Measurements from ENCODE around the gene CTDSP2.
"Not testable (repeated sequence)": the region's sequence is repeated elsewhere in the genome, so short reads cannot be mapped to it uniquely, and the experiment has no call there.

CTDSP2 gene

DNA sequence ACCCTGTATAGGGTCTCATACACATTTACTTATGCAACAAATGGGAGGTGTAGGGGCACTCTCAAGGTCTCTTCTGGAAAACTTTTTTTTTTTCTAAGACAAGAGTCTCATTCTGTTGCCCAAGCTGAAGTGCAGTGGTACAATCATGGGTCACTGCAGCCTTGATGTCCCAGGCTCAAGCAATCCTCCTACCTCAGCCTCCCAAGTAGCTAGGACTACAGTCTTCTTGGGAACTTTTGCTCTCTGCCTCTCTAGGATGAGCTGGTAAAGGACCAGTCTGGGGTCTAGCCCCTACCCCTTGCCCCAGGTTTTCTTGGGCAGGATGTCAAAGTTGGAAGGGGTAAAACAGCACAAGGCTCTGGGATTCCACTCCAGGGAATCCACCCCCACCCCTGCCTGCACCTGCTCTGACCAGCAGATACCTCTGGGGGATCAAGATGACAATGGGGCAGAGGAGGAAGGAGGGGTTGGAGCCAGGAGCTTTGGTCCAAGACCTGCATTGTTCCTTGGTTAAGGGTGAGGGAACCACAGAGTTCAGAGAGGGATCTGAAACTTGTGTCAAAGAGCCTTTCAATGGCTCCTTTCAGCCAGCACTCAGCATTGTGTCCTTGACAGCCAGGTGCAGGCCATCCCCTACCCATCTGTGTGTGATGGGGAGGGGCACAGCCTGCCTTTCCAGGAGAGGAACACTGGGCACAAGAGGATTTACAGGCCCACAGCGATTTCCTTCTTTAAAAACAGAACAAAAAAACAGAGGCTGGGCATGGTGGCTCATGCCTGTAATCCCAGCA is 12.2 kb downstream of the CTDSP2 start:
- DNase-seq (ENCODE audit: low spot score), result no peak

DNA sequence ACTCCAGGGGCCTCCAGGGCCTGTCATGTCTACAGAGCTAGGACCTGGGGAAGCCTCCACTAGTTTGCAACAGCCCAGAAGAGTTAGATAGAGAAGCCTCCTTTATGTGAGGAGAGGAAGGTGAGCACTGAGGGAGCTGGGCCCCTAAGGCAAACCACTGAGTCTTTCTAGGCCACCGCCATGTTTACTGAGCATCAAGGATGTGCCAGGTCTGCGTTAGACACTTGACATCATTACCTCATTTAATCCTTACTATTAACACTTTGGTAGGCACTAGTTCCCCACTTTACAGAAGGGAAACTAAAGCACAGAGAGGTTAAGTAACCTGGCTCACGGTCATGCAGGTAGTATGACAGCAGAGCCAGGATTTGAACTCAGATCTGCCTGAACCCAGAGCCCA is 12.9 kb downstream of the CTDSP2 start:
- DNase-seq (ENCODE audit: low spot score), result no peak

DNA sequence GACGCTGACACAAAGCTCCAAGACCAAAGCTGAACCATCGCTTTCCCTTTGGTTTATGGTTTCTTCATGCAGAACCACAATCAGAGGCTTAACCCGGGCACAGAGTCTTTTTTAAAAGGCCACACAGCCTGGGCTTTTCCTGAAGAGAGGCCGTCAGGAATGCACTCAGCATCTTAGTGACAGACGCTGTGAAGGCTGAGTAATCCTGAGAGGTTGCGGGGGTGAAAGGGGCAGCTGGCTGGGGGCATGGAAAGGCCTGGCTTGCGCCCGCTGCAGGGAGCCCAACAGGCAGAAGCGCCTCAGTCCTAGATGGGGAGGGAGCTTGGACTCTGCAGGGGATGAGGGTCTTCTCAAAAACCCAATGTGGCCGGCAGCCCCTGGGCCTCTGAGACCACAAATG is 13.6 kb downstream of the CTDSP2 start:
- no peak for DNase-seq (ENCODE audit: low spot score)

DNA sequence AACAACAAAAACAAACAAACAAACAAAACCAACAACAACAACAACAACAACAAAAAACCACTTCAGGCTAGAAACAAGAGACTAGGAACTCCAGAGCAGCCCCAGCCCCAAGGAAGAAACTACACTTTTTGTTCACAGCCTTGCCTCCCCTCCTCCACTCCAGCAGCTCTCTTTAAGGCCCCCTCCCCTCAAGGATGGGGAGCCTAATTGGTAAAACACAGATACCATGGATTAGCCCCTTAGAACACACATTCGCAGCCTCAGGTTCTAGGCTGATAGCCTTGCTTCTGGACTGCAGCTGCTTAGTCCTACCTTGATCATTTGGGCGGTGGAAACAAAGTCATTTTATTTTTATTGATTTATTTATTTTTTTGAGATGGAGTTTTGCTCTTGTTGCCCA is 16.1 kb downstream of the CTDSP2 start:
- no peak for DNase-seq (ENCODE audit: low spot score)

DNA sequence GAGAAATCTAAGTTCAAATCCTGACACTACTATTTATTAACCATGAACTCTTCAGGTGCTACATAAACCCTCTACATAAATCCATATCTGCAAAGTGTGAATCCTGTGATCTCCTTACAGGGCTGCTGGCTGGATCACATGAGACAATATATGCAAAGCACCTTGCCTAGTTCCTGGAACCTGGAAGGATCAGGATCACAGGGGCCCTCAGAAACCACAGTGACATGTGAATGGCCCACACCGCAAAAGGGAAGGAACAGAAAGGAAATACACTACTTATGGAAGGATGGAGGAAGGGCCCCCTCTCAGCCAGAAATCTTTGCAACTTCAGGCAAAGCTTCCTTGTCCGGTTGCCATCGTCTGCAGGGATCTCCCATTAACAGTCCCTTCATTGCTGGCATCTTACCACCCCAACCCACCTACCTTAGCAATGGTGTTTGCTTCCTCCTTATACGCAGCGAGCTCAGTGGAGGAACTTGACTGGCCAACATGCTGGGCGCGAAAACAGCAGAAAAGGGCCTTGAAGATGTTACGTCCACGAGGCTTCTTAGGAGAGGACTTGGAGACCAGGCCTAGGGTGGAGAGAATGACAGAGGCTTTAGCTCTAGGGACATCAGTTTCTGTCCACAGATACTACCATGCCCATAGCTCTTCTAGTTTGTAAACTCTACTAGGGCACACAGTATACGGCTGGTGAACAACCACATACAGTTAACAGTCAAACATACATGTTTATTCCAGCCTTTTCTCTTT is 17.3 kb downstream of the CTDSP2 start:
- DNase-seq (ENCODE audit: low spot score), result no peak

DNA sequence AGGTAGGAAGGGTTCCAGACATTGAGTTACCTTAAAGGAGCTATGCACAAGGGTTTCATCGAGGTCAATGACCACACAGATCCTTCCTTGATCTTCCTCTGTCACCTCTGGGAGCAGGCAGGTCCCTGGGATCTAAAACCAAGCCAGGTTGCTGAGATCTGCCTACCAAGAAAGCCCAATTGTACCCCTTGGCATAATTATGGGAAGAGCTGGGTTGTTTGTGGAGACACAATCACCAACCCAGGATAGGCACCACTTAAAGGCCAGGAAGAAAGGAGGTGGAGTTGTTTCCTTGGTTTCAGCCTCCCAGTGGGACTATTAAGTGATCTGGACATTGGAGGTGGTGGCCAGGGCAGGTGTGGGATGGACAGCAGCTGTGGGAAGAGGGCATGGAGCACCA is 19.6 kb downstream of the CTDSP2 start:
- no peak for DNase-seq (ENCODE audit: low spot score)

DNA sequence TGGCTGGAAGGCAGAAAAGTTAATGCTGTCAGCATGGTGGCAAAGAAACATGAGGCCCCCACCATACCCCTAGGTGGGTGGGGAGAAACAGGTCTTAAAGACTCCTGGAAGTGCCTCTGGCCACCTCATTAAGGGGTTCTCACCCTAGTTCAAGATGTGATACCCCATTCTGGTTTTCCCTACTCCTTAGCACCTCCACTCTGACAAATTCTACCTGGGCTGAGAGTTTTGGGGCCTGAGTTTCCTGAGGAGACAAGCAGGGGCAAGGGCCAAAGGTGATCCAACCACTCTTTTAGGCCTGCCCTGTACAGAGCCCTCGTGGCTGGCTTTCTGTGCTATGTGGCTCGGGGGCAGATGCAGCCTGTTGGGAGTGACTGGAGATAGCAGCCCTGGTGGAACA is 20.1 kb downstream of the CTDSP2 start:
- DNase-seq (ENCODE audit: low spot score), result no peak

DNA sequence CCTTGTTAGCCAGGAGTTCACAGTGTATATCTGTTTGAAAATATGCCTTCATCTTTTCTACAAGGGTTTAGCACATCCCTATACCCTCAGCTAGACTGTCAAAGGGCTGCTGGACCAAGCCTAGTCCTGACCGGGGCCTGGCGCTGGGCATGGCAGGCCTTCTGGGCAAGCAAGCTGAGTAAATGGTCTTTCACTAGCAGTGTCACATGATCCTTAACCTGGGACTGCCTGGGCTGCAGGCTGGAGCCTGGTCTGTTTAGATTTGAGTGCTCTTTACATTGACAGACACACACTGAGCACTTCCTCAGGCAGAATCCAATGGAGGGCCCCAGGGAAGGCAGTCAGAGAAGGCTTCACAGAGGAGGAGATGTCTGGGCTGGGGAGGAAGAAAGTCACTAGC is 21.1 kb downstream of the CTDSP2 start:
- DNase-seq (ENCODE audit: low spot score), result no peak

DNA sequence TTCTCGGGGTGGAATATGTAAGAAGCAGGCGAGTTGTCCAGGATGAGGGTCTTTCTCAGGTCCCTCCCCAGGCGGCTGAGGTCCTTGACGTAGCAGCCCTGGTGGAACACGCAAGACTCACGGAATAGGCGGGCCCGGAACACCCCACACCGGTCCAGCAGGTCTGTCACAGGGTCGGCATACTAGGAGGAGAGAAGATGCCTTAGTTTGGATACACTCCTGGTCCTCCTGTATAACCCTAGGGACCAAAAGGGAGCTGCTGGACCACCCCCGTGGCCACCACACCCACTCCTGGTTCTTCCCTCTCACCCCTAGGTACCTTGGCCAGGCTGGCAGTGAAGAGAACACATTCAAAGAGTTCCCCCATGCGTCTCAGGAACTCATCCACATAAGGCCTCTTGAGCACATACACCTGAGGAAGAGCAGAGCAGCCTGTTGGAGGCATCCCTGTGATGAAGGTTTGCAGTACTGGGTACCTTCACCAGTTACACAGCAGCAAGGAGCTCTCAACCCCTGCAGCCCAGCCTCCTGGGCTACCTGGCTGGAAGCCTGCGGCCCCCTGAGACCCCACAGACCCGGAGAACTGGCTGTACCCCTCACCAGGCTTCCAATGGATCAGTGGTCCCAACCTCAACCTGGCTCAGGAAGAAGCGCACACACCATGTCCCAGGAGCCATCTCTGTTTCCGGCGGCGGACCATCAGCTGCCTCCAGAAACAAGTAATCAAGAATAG is 22.5 kb downstream of the CTDSP2 start:
- DNase-seq (ENCODE audit: low spot score), result no peak

DNA sequence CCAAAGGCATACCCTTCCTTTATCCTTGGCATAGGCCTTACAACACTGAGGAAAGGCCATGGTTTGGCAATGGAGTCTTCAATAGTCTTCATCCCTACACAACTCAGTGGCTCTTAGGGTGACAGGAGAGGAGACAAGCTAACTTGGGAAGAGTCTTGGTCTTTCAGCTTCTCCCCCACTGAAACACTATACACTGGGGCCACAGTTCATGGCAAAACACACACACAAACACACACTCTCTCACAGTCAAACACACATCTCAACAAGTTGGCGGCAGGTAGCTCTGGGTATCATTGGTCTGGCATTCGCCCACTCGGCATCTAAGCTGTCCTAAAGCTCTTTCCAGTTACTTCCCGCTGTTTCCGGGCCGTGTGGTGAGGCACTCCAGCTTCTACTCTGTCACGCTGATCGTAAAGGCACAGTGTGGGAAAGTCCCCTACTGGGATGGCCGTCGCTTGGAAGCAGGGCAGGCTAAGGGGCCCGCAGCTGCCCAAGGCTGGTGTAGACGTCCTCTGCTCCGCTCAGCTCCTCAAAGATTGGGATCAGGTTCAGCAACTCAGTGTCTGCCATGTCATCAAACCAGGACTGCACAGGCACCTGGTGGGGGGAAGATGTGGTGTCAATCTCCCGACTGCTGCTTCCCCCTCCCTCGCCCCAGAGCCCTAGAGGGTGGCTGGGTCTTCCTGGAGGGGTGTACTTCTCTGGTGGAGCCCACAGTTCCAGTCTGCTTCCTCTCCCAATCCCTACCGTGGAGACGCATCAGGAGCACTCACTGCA is 23.2 kb downstream of the CTDSP2 start:
- DNase-seq (ENCODE audit: low spot score), result no peak

DNA sequence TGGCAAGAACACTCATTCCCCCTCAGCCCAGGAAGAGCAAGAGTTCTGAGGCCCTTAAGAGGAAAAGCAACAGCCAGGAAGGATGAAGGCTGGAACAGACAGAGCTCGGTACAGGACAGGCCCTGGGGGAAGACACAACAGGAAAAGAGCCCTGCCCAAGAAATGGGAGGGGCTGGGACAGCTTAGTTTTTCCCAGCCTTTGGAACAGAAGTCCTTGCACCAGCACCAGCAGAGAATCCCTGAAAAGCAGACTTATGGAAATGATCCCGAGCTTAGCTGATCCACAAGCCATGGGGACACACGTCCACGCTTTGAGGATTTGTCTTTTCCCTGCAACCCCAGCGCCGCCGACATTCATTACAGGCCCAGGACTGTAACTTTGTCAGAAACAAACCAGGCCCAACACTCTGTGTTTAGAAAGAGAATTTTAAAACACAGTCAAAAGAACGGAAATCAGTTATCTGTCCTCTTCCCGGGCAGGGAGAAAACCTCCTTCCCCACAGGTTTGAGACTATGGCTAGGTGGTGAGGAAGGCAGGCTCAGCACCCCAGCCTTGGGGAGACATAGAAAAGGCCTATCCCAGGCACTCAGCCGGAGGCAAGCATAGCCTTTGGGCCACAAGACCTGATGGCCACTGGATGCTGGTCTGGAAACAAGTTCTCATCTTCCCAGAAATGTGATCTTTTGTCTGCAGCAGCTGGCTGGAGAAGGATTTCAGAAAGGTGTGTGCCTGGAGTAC is 24.0 kb downstream of the CTDSP2 start:
- DNase-seq (ENCODE audit: low spot score), result no peak

DNA sequence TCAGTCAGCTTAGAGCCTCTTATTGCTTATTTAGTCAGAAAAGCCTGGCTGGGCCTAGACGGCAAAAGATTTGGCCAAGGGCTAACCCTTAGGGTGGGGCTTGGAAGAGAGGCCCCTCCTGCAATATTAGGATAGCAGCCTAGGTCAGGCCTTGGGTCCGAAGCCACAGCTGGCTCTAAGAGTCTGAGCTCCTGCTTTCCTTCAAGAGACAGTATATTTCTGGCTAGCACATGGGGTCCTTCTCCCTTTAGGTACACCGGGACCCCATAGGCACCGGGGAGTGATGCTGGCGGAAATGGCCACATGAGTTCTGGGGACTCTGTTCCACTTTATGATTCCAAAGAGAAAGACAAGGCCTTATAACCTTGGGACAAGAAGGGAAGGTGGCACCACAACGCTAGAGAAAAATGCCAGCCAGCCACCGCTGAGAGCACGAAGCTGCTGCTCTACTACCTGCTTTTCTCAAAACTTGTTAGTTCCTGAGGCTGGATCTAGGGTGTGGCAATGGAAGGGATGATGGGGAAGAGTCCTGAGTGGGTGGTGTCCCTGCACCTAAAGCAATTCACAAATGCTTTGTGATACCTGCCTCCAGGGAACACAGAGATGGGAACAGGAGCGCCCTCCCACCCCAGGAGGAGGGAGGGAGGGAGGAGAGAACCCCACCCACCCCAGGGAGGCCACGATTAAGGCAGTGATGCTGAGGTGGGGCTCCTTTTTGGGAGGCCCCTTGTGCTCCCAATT is 24.9 kb downstream of the CTDSP2 start:
- DNase-seq (ENCODE audit: low spot score), result no peak

DNA sequence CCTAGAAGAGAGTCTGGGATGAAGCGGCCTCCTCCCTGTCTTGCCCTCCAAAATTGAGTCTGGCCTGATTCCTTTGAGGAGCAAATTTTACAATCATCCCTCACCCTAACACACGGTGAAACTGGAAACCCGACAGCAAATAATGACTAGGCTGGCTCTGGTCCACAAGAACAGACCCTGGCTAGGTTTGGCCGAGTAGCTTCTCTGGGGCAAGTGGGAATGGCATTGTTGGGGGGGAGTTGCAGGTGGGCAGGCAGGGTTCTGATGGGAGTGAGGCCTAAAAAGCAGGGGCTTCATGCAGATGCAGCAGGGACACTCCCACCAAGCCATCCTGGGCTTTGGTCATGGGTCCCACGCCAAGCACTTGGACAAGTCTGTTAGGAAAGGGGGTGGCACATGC is 25.5 kb downstream of the CTDSP2 start:
- DNase-seq (ENCODE audit: low spot score), result not testable (repeated sequence)

DNA sequence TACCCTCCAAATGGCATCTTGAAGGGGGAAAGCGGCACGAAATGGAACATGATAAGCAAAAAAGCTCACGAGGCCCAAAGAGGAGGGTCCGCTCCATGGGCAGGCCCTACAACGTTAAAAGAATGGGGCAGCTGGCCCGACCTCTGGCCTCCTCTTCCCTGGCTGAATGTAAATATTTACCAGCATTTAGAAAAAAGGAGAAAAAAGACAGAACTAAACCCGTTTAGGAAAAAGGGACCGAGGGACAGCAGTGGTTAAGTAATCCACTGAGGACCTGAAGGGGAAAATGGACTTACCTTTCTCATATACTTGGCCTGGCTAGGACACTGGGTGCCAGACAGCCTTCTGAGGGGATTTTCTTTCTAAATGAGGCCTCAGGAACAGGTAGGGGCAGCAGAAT is 26.4 kb downstream of the CTDSP2 start:
- not testable (repeated sequence) for DNase-seq (ENCODE audit: low spot score)

DNA sequence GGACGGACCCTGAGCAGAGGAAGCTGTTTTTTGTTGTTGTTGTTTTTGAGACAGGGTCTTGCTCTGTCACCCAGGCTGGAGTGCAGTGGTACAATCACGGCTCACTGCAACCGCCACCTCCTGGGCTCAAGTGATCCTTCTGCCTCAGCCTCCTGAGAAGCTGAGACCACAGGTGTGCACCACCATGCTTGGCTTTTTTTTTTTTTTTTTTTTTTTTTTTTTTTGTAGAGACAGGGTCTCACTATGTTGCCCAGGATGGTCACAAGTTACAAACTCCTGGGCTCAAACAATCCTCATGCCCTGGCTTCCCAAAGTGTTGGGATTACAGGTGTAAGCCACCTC is 28.6 kb downstream of the CTDSP2 start:
- DNase-seq (ENCODE audit: low spot score), result not testable (repeated sequence)

DNA sequence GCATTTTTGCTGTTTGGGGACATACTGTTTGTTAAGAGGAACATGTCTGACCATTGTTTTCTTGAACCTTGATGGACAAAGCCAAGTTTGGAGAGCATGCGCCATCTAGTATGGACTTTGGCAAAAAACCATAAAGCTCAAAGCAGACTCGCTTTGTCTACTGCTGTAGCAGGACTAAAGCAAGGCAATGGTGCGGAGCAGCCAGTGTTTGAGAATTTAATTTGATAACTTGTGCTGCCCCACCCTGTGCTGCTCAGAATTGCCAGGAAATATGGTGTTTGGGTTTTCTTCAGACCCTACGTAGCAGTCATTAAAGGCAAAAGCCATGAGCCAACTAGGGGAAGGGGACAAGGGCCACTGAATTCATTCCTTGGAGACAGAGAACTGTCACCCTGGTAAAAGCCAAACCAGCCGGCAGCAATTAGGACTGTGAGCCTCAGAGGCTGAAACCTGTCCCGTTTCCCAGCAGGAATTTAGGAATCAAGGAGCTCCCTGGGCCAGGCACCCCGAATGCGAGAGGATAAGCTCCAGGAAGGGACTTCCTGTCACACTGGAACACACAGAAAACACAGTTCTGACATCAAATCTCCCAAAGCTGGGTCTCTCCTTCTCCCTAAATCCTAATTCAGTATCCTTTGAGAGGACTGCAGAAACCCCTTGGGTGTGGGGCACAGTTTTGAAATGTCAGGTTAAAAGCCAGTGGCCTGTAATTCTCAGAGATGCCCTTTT is 29.1 kb downstream of the CTDSP2 start:
- no peak for DNase-seq (ENCODE audit: low spot score)

DNA sequence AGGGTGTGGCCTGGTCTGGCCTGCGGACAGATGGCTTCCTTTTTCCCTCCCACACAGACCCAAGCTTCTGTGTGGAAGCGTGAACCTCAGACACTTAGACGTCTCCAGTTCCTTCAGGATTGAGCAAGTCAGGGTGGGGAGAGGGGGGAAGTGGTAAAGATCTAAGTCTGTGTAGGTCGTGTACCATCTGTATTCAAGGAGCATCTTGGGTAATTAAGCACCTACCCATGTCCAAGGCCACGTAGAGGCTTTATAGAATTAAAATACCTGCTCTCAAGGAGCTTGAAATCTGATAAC is 29.7 kb downstream of the CTDSP2 start:
- DNase-seq (ENCODE audit: low spot score), result no peak

DNA sequence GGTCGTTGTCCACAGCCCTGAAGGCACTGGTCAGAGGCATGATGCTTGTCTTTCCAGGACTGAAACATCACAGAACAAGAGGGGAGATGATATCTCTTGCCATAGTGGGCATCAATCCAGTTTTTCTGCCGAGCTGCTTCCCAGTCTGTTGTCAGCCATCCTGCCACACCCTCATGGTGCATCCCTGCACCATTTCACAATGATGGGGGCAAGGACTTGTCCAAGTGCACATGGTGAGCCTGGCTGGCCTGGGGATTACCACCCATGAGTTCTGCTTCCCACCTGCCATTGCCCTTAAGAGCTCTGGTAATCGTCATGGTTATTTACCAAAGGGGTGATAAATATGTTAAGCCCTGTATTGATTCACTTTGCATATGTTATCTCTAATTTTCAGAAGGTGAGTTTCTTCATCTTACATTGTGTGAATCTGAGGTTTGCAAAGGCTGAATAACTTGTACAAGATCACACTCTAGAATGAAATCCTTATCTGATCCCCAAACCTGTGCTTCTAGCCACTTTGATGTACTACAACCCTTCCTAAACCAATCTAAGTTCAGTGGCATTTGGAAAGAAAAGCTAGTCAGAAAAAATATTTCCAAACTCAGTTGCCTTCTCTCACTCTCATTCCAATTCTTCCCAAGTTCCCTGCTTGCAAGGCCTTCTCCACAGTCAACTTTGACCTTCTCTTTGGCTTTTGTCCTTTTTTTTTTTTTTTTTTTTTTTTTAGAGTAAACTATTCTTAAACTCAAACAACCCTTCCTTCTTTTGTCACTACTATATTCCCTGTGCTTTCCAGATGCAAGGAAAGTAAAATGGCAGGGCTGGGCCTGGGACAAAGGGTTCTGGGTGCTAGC is 30.3 kb downstream of the CTDSP2 start:
- DNase-seq (ENCODE audit: low spot score), result no peak

Measured in HuH-7 (cell line).